Colonic mucosa (tissue), 4 donors: Measurements from ENCODE around the gene LRP1B. TPM values are rescaled to one million over a fixed set of nuclear protein-coding genes. Genes with fewer than 3 reads are reported as not detected.

ENCODE experiments used
- DNase-seq: peaks from one replicate; pipeline ENCODE4 v3.0.0-alpha.2; 2020
- H3K27ac ChIP-seq: fragments of 200-600 bp; one replicate; pipeline ENCODE4 v1.8.0; 2021
- H3K27me3 ChIP-seq: fragments of 200-600 bp; one replicate; pipeline ENCODE4 v1.8.0; 2021
- H3K36me3 ChIP-seq: fragments of 200-600 bp; one replicate; pipeline ENCODE4 v1.8.0; 2021
- H3K4me1 ChIP-seq: fragments of 200-600 bp; one replicate; pipeline ENCODE4 v1.8.0; 2021; ENCODE audit warnings: mild to moderate bottlenecking
- H3K4me3 ChIP-seq: fragments of 200-600 bp; one replicate; pipeline ENCODE4 v1.8.0; 2021
- H3K9ac ChIP-seq, 2 donors: one replicate each; pipeline ENCODE4 v1.7.0; 2013; ENCODE audit warnings: control low read depth in 2 of 2, low read depth in 2 of 2, low read length in 2 of 2
- H3K9me3 ChIP-seq: fragments of 200-600 bp; one replicate; pipeline ENCODE4 v1.8.0; 2021
- intact Hi-C: fragments of 100-400 bp; cut with DNase I; formaldehyde crosslinking; loops from one replicate; pipeline ENCODE4 v1.14.1; 2022
- total RNA-seq, 2 donors: library from RNA; stranded (reverse); fragmentation: NEBNext Ultra II Directional in 1 of 2; extraction: Animal tissue kit (Norgen Biotek cat#: 25700) in 1 of 2; gene quantifications; one replicate each; pipeline ENCODE4 v1.2.1, GENCODE V29; 2021
- TF ChIP-seq, protein P1 (sequence below): fragments of 200-600 bp; IDR thresholded peaks from one replicate; pipeline ENCODE4 v1.8.0; 2022; ENCODE audit warnings: antibody characterized with exemption, mild to moderate bottlenecking
- donor health status: healthy.
- donor health status: DM: no; HTN: no; CAD: no.
- donor health status: DM: no; HTN: no; CAD: no.

Gene LRP1B
- total RNA-seq, 2 donors from 2014 or later, result 0.10 to 0.19 TPM

DNA sequence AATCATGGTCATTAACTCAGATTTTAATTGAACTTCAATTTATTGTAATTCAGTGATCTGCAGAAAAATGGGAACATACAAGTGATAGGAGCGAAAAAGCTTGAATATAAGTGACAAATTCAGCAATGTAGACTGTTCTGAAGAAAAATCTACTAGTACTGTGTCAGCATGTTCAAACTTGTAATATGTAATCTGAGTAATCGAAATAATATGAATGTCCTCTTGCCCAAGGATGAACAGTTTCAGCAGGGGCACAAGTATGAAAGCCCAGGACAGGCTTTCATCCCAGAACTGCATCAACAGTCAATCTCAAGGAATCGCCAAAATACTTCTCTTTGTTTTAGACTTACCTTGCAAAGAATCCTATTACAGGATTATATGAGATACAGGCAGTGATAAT is 1110.5 kb downstream of the LRP1B start:
- H3K4me3 ChIP-seq, result no peak overlapping the region
- H3K9ac ChIP-seq, result no peak overlapping the region
- H3K27ac ChIP-seq, result no peak overlapping the region
- intact Hi-C loops, result no loop called here
- no peaks in the 10 kb centered on the region for H3K4me1 ChIP-seq
- no peaks in the 10 kb centered on the region for H3K9me3 ChIP-seq
- DNase-seq, result no peak
- TF ChIP-seq, protein P1, sequence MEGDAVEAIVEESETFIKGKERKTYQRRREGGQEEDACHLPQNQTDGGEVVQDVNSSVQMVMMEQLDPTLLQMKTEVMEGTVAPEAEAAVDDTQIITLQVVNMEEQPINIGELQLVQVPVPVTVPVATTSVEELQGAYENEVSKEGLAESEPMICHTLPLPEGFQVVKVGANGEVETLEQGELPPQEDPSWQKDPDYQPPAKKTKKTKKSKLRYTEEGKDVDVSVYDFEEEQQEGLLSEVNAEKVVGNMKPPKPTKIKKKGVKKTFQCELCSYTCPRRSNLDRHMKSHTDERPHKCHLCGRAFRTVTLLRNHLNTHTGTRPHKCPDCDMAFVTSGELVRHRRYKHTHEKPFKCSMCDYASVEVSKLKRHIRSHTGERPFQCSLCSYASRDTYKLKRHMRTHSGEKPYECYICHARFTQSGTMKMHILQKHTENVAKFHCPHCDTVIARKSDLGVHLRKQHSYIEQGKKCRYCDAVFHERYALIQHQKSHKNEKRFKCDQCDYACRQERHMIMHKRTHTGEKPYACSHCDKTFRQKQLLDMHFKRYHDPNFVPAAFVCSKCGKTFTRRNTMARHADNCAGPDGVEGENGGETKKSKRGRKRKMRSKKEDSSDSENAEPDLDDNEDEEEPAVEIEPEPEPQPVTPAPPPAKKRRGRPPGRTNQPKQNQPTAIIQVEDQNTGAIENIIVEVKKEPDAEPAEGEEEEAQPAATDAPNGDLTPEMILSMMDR, result no peak
- no peaks in the 10 kb centered on the region for H3K36me3 ChIP-seq
- H3K27me3 ChIP-seq, result no peaks in the 10 kb centered on the region

DNA sequence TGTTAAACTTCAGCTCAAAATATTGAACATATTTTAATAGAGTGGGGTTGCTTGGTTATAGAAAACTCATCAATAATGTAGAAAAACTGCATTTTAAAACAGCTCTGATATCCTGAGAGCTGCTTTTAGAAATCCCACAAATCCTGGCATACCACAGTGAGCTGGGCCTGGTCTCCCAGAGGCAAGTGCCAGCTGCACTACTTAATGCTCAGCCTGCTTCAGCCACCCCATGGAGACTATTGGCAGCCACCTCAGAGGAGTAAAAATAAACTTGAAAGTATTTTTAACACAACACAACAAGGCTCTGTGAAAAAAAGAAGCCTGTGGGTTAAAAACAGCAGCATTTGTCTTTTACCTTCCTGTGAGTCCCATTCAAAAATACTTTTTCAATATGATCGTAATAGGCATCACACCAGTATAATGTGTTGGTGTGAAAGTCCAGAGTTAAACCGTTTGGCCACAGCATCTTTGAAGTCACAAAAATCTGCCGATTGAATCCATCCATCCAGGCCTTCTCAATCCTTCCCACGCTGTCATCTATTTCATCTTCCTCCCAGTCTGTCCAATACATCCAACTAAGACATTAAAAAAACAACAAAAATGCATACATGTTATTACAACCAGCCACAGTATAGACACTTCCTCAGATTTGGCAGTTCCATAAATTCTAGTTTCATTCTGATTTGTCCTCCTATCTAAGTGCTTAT is 1115.3 kb downstream of the LRP1B start:
- Histone ChIP-seq H3K4me1 (no peaks in the 10 kb centered on the region), H3K9ac (no peak overlapping the region), H3K36me3 (no peaks in the 10 kb centered on the region), H3K4me3 (no peak overlapping the region), H3K27me3 (no peaks in the 10 kb centered on the region), H3K9me3 (no peaks in the 10 kb centered on the region), H3K27ac (no peak overlapping the region)
- no peak for DNase-seq
- intact Hi-C loops, result no loop called here
- TF ChIP-seq, protein P1, result no peak

DNA sequence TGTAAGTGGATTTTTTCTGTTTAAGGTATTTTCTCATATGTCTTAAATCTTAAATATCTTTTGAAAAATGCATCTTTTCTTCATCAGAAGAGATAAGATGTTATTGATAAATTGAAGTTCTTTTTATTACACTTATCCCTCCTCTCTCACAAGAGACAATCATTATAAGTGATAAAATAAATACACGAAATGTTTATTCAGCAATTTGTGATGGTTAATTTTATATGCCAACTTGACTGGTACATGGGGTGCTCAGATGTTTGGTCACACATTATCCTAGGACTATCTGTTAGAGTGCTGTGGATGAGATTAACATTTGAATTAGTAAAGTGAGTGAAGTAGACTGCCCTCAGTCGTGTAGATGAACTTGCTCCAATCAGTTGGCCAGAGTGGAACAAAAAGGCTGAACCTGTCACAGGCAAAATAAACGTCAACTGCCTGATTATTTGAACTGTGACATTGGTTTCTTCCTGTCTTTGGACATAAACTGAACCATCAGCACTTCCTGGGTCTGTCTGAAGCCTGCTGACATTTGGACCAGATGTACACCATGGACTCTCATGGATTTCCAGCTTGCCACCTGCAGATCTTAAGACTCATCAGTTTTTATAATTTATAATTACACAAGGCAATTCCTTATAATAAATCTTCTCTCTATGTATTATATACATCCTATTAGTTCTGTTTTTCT is 1126.7 kb downstream of the LRP1B start:
- Histone ChIP-seq H3K4me1 (no peaks in the 10 kb centered on the region), H3K27ac (no peak overlapping the region), H3K9ac (no peak overlapping the region), H3K4me3 (no peak overlapping the region), H3K9me3 (no peaks in the 10 kb centered on the region), H3K27me3 (no peaks in the 10 kb centered on the region), H3K36me3 (no peaks in the 10 kb centered on the region)
- TF ChIP-seq, protein P1, result no peak
- intact Hi-C loops, result no loop called here
- no peak for DNase-seq

DNA sequence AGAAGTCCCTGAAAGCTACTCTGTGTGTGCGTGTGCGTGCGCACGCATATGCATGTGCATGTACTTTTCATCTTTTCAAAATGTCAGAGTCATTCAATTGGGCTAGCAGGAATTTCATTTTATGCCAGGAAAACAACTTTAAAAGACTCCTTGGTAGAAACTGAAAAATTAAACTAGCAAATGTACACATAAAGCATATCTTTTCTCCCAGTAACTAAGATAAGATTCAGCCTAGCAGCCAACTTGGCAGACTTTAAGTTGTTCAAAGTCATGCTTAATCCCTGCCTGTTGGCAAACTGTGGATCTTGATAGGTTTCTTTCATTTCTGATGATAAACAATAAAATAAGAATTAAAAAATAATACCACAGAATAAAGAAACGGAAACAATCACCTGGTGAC is 1129.1 kb downstream of the LRP1B start:
- Histone ChIP-seq H3K9me3 (no peaks in the 10 kb centered on the region), H3K4me1 (no peaks in the 10 kb centered on the region), H3K4me3 (no peak overlapping the region), H3K9ac (no peak overlapping the region), H3K36me3 (no peaks in the 10 kb centered on the region), H3K27ac (no peak overlapping the region), H3K27me3 (no peaks in the 10 kb centered on the region)
- intact Hi-C loops, result no loop called here
- TF ChIP-seq, protein P1, result no peak
- DNase-seq, result no peak

DNA sequence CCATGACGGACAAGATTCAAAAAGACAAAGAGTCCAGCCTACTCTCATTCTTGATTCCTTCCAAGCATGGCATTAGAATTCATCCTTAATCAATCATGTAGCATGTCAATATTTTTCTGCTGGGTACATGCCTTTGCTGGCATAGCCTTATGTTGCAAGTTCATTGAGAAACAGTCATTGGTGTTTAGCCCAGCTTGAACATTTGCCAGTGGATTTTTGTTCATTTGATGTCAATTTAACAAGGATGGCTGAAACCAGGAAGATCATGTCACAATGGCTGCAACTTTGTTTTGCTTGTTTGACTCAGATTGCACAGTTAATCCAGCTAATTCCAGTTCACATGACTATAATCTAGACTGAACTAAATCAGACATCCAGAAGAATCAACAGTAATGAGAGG is 1132.2 kb downstream of the LRP1B start:
- TF ChIP-seq, protein P1, result no peak
- H3K9me3 ChIP-seq, result no peaks in the 10 kb centered on the region
- H3K9ac ChIP-seq, result no peak overlapping the region
- no peaks in the 10 kb centered on the region for H3K4me1 ChIP-seq
- H3K27ac ChIP-seq, result no peak overlapping the region
- no peaks in the 10 kb centered on the region for H3K36me3 ChIP-seq
- DNase-seq, result no peak
- intact Hi-C loops, result no loop called here
- no peaks in the 10 kb centered on the region for H3K27me3 ChIP-seq
- H3K4me3 ChIP-seq, result no peak overlapping the region
